NCI-H1694 (cell line): Measurements from ENCODE around the gene COL24A1.

ENCODE experiments used
- DNase-seq: peaks from one replicate; lab custom pipeline; 2025; lab: John Stamatoyannopoulos, UW

Gene COL24A1

DNA sequence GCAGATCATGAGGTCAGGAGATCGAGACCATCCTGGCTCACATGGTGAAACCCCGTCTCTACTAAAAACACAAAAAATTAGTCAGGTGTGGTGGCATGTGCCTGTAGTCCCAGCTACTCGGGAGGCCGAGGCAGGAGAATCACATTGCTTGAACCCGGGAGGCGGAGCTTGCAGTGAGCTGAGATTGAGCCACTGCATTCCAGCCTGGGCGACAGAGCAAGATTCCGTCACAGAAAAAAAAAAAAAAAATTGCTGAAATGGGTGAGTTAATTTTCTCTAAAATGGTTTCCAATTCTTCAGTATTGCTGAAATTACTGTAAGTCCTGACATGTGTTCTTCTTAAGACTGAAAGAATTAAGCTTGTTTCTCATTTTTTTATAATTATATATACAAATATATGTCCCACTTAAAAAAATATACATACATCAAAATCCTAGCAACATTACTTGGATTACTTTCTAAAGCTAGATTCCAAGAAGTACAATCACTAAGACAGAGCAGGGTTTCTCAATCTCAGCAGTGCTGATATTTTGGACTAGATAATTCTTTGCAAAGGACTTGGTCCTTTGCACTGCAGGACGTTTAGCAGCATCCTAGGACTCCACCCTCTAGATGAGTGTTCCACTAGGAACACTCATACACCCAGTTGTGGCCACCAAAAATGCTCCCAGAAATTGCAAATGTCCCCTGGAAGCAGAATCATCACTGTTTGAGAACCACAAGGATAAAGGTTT is 473.1 kb downstream of the COL24A1 start:
- no peak for DNase-seq

DNA sequence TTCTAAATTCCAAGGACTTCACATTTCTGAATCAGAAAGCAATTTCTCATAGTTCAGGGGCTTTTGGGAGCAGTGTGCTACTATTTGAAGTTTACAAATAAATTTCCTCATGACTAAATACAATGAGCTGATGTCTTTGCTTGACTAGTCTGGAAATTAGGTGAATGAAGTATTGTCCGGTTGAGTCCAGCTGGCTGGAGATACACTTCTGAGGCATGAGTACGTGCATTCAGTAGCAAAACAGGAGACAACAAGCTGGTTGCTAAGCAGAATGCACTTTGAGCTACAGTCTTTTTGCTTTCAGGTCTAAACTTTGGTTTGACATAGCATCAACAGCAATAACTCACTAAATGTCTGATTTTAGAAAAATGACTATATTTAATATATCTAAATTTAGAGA is 475.5 kb downstream of the COL24A1 start:
- DNase-seq, result no peak
